HepG2 (cell line): Measurements from ENCODE around the gene PRR14. TPM values are rescaled to one million over a fixed set of nuclear protein-coding genes. Genes with fewer than 3 reads are reported as not detected.

Experiments used
- ATAC-seq: fragments of 200-7000 bp; cut with Tn5 transposase; 3 replicates; pipeline ENCODE4 v1.9.1; 2020; ENCODE audit warnings: mild to moderate bottlenecking, moderate library complexity
- BruUV-seq: library from RNA; stranded (reverse); fragments of 400-500 nt; replicated peaks from 2 replicates; lab custom pipeline; 2021; lab: Mats Ljungman, UMichigan
- CTCF ChIA-PET: fragments of 300-600 bp; formaldehyde crosslinking; extraction: SDS; loops from one replicate; lab custom pipeline; 2021; ENCODE audit warnings: low total read pairs, inconsistent platforms, low intra/inter-chr PET ratio; lab: Yijun Ruan, JAX
- POLR2A ChIA-PET: fragments of 350-600 bp; sonication (Branson Sonifier 250); formaldehyde crosslinking; loops from one replicate; lab custom pipeline; 2020; ENCODE audit warnings: antibody characterized with exemption, inconsistent platforms; lab: Yijun Ruan, JAX
- DNase-seq: peaks from one replicate; pipeline ENCODE4 v3.0.0-alpha.2; 2015; ENCODE audit warnings: low spot score
- FAIRE-seq: peaks from 3 replicates; lab custom pipeline; 2011; peaks lifted over from hg19 to GRCh38; lab: Jason Lieb, UNC
- H2AFZ ChIP-seq: one replicate; pipeline ENCODE4 v1.6.1; 2011; ENCODE audit warnings: low read length, inconsistent platforms
- H3K27ac ChIP-seq: fragments of 300-600 bp; 3 replicates; pipeline ENCODE4 v1.8.0; 2011; ENCODE audit warnings: mixed run types, mild to moderate bottlenecking, mixed read lengths, low read length, inconsistent platforms; ENCODE audit not compliant: insufficient read depth; ENCODE audit errors: extremely low read length
- H3K27me3 ChIP-seq, 2 experiments: fragments of 200-600 bp in 1 of 2; 2 replicates in 1 of 2; 3 replicates in 1 of 2; pipeline versions ENCODE4 v1.6.0 to v1.8.0; 2011; ENCODE audit warnings: low read length in 2 of 2, mild to moderate bottlenecking in 2 of 2, moderate library complexity in 2 of 2, inconsistent platforms in 1 of 2; ENCODE audit not compliant: insufficient read depth in 2 of 2, control insufficient read depth in 1 of 2
- H3K36me3 ChIP-seq, 2 experiments: fragments of 200-600 bp in 1 of 2; replicated peaks in 1 of 2; 2 replicates in 1 of 2; 3 replicates in 1 of 2; pipeline versions ENCODE4 v1.5.1 to v1.8.0; 2011; ENCODE audit warnings: low read length in 2 of 2, inconsistent platforms in 1 of 2; ENCODE audit not compliant: insufficient read depth in 2 of 2, control insufficient read depth in 1 of 2
- H3K4me1 ChIP-seq: 2 replicates; pipeline ENCODE4 v1.5.1; 2012; ENCODE audit warnings: low read length, inconsistent platforms; ENCODE audit not compliant: insufficient read depth
- H3K4me2 ChIP-seq: 2 replicates; pipeline ENCODE4 v1.6.0; 2011; ENCODE audit warnings: low read depth, low read length, inconsistent platforms
- H3K4me3 ChIP-seq, 3 experiments: fragments of 200-600 bp in 1 of 3; sonication (generic), shearing (Covaris generic) in 1 of 3; replicated peaks in 1 of 3; 2 replicates each; pipeline ENCODE4 v1.5.1; 2011 to 2016; ENCODE audit warnings: low read length in 3 of 3, inconsistent platforms in 2 of 3, low read depth in 2 of 3, mild to moderate bottlenecking in 2 of 3, control low read depth in 1 of 3, mixed read lengths in 1 of 3; ENCODE audit not compliant: insufficient read depth in 1 of 3
- H3K79me2 ChIP-seq: one replicate; pipeline ENCODE4 v1.6.1; 2011; ENCODE audit warnings: low read length, inconsistent platforms; ENCODE audit not compliant: insufficient read depth
- H3K9ac ChIP-seq: 2 replicates; pipeline ENCODE4 v1.6.0; 2011; ENCODE audit warnings: mild to moderate bottlenecking, low read depth, low read length, inconsistent platforms; ENCODE audit not compliant: insufficient read depth
- H3K9me3 ChIP-seq: 2 replicates; pipeline ENCODE4 v1.5.1; 2012; ENCODE audit warnings: mild to moderate bottlenecking, low read length
- H4K20me1 ChIP-seq: 2 replicates; pipeline ENCODE4 v1.6.0; 2011; ENCODE audit warnings: inconsistent platforms, mild to moderate bottlenecking, low read length, moderate library complexity; ENCODE audit not compliant: insufficient read depth
- AFF4 ChIP-seq: sonication (generic); formaldehyde crosslinking; IDR thresholded peaks from 2 replicates; pipeline ENCODE4 v1.4.0; 2020; ENCODE audit warnings: missing genetic modification reagents
- ARID3A ChIP-seq: IDR thresholded peaks from 2 replicates; pipeline ENCODE4 v1.6.1; 2012; ENCODE audit warnings: low read depth, low read length, improper control_type of control experiment
- FOXA1 ChIP-seq, 2 experiments: fragments of 450-650 bp in 1 of 2; sonication (generic) in 1 of 2; formaldehyde crosslinking in 1 of 2; IDR thresholded peaks; 2 replicates each; pipeline versions ENCODE4 v1.4.0 to v1.6.1; 2016 to 2020; ENCODE audit warnings: missing genetic modification reagents in 1 of 2
- MLXIP ChIP-seq: sonication (generic); formaldehyde crosslinking; IDR thresholded peaks from 2 replicates; pipeline ENCODE4 v1.9.0; 2021; ENCODE audit warnings: missing genetic modification reagents, borderline replicate concordance
- MXI1 ChIP-seq: IDR thresholded peaks from 3 replicates; pipeline ENCODE4 v1.6.1; 2012; ENCODE audit warnings: low read depth, low read length, inconsistent platforms, borderline replicate concordance
- RBFOX2 ChIP-seq: fragments of 200-400 bp; formaldehyde crosslinking; IDR thresholded peaks from 2 replicates; pipeline ENCODE4 v1.6.1; 2017; ENCODE audit warnings: low read depth, mild to moderate bottlenecking, low read length
- RXRA ChIP-seq: sonication (generic); formaldehyde crosslinking; IDR thresholded peaks from 2 replicates; pipeline ENCODE4 v1.5.1; 2020; ENCODE audit warnings: missing genetic modification reagents
- ZNF574 ChIP-seq: sonication (generic); formaldehyde crosslinking; IDR thresholded peaks from 2 replicates; pipeline ENCODE4 v1.4.0; 2020; ENCODE audit warnings: missing genetic modification reagents
- ZNF724P ChIP-seq: sonication (generic); formaldehyde crosslinking; IDR thresholded peaks from 2 replicates; pipeline ENCODE4 v1.8.0; 2022; ENCODE audit warnings: missing genetic modification reagents, borderline replicate concordance
- WGBS: methylation state at CpG from one replicate; pipeline ENCODE4 v1.1.6; 2017; ENCODE audit warnings: low lambda C conversion rate; 5-methylcytosine and 5-hydroxymethylcytosine counted together
- in situ Hi-C: cut with HindIII; loops from 2 replicates; pipeline ENCODE4 v1.10.0; 2017; ENCODE audit warnings: low pct_unique_long_range_greater_than_20kb; ENCODE audit not compliant: extremely low pct_ligation_motif_present
- intact Hi-C: fragments of 100-400 bp; cut with micrococcal nuclease; formaldehyde crosslinking; loops from one replicate; pipeline ENCODE4 v1.10.0; 2022; ENCODE audit not compliant: unreplicated experiment
- polyA plus RNA-seq, 8 experiments: library from polyadenylated mRNA; depleted of rRNA in 3 of 8; stranded (reverse) in 7 of 8; unstranded in 1 of 8; fragments of >200 nt; fragmentation: Illumina TruSeq in 4 of 8; extraction: Trizol in 4 of 8; gene quantifications; 2 replicates each; pipeline versions ENCODE4 v1.2.1 to v1.2.3, GENCODE V29; 2011 to 2016; ENCODE audit warnings: low read depth in 4 of 8, missing spikeins in 1 of 8, mixed read lengths in 1 of 8; ENCODE audit not compliant: insufficient read depth in 1 of 8
- total RNA-seq, 5 experiments: library from RNA; depleted of rRNA; stranded (reverse); fragments of >200 nt; fragmentation: Illumina TruSeq; extraction: Trizol; gene quantifications; 2 replicates each; pipeline ENCODE4 v1.2.3, GENCODE V29; 2016; ENCODE audit warnings: low read depth in 1 of 5

Gene PRR14
- total and polyA plus RNA-seq, 2 of the 13 experiments (the other 11 are each of a cell fraction or from before 2014, with no cell fraction given): 8.4 to 11.0 TPM

GRCh38 chr16:30628628-30629540 lies 21.9 kb upstream of the PRR14 start:
- Histone ChIP-seq H2AFZ (peak overlapping the region; percentile 94), H3K9me3 (no peaks in the 10 kb centered on the region), H3K4me2 (peak overlapping the region; percentile 69), H3K4me1 (peaks cover 46% of the 10 kb centered on the region), H3K36me3 (no peaks in the 10 kb centered on the region), H3K27me3 (no peaks in the 10 kb centered on the region), H3K4me3 (peak overlapping the region in 2 of 3 experiments; percentile 18 to 40; a peak in 3 of 6 replicates), H3K79me2 (no peaks in the 10 kb centered on the region), H3K9ac (0 out of 2 replicates have a peak overlapping the region, but pooled peaks have one; percentile 39), H3K27ac (no peak overlapping the region), H4K20me1 (no peaks in the 10 kb centered on the region)
- ChIA-PET POLR2A (interaction anchor here (0.6 to 1.6 kb wide), 6 partner anchors 20 to 199 kb away, joined by 3 to 5 read pairs (median 4); partner anchors contain the start of genes DCTPP1, FBRS, ZNF688 and ZNF747), CTCF (interaction anchor here (0.8 to 1.8 kb wide), 11 partner anchors 9 to 275 kb away, joined by 3 to 8 read pairs (median 4); partner anchors contain the start of genes DCTPP1, FBRS, ZNF48 and ZNF689)
- peak; percentile 81 for DNase-seq
- WGBS: 23% methylated on average over 18 of the region's 18 CpGs
- peak; percentile 92 for FAIRE-seq
- in situ Hi-C loops: loop anchor here (25.0 kb wide), 1 partner anchor 542 kb away; the partner anchor contains the start of genes PPP4C, TBX6 and YPEL3
- BruUV-seq: no TSS peak
- peak; percentile 83 for ATAC-seq
- intact Hi-C loops: loop anchor here (2.0 kb wide), 2 partner anchors 14 to 198 kb away; partner anchors contain the start of gene DCTPP1
- no peak for TF ChIP-seq ZNF724P
- TF ChIP-seq MLXIP (CRISPR knock-in tag): no peak
- TF ChIP-seq AFF4: no peak
- TF ChIP-seq FOXA1 (IDR thresholded peaks at IDR 0.05): no peak
- no peak for TF ChIP-seq FOXA1 (CRISPR knock-in tag; IDR thresholded peaks at IDR 0.05)
- TF ChIP-seq ZNF574: peak; percentile 83
- peak; percentile 79; the same call in 1 of the 2 replicates for TF ChIP-seq RXRA (CRISPR knock-in tag)
- TF ChIP-seq MXI1: peak; percentile 29; the same call in 1 of the 3 replicates
- TF ChIP-seq RBFOX2: 0 out of 2 replicates have a peak, but pooled peaks have one; percentile 17
- TF ChIP-seq ARID3A: no peak
